Endothelial cell of umbilical vein (primary cell): Measurements from ENCODE around the gene CCDC82. TPM values are rescaled to one million over a fixed set of nuclear protein-coding genes. Genes with fewer than 3 reads are reported as not detected.
A peak's percentile ranks its signal among the peaks of the same experiment; 100 is the strongest.

ENCODE experiments used
- BruUV-seq: library from RNA; stranded (reverse); fragments of 400-500 nt; replicated peaks from 2 replicates; lab custom pipeline; 2021; lab: Mats Ljungman, UMichigan
- CTCF ChIA-PET: fragments of 300-600, 350-600 bp; sonication (Branson Sonifier 250); formaldehyde crosslinking; loops from one replicate; lab custom pipeline; 2021; ENCODE audit warnings: antibody characterized with exemption, inconsistent platforms; lab: Charles Lee
- POLR2A ChIA-PET: fragments of 300-600, 350-600 bp; sonication (Branson Sonifier 250); formaldehyde crosslinking; loops from one replicate; lab custom pipeline; 2021; ENCODE audit warnings: antibody characterized with exemption, inconsistent platforms; lab: Charles Lee
- DNase-seq: peaks from one replicate; pipeline ENCODE4 v3.0.0-alpha.2; 2011; ENCODE audit warnings: low read depth, low spot score
- FAIRE-seq: peaks from 2 replicates; lab custom pipeline; 2011; peaks lifted over from hg19 to GRCh38; lab: Jason Lieb, UNC
- H2AFZ ChIP-seq: 2 replicates; pipeline ENCODE4 v1.6.0; 2012; ENCODE audit warnings: low read depth, low read length, control low read depth, inconsistent platforms
- H3K27ac ChIP-seq: 2 replicates; pipeline ENCODE4 v1.5.1; 2011; ENCODE audit warnings: low read depth, mild to moderate bottlenecking, control low read depth, low read length, moderate library complexity; ENCODE audit not compliant: insufficient read depth
- H3K27me3 ChIP-seq, 2 experiments: 2 replicates each; pipeline versions ENCODE4 v1.6.0 to v1.6.1; 2011; ENCODE audit warnings: low read length in 2 of 2, mixed read lengths in 1 of 2; ENCODE audit not compliant: control insufficient read depth in 2 of 2, insufficient read depth in 2 of 2
- H3K36me3 ChIP-seq, 2 experiments: 2 replicates in 1 of 2; 3 replicates in 1 of 2; pipeline ENCODE4 v1.5.1; 2011; ENCODE audit warnings: low read length in 2 of 2, mild to moderate bottlenecking in 1 of 2, moderate library complexity in 1 of 2; ENCODE audit not compliant: control insufficient read depth in 2 of 2, insufficient read depth in 2 of 2; ENCODE audit errors: extremely low read depth in 1 of 2
- H3K4me1 ChIP-seq: 3 replicates; pipeline ENCODE4 v1.5.1; 2011; ENCODE audit warnings: mild to moderate bottlenecking, low read length; ENCODE audit not compliant: control insufficient read depth, insufficient read depth; ENCODE audit errors: extremely low read depth
- H3K4me2 ChIP-seq: 2 replicates; pipeline ENCODE4 v1.6.1; 2011; ENCODE audit warnings: low read length, control low read depth, mixed read lengths; ENCODE audit not compliant: insufficient read depth
- H3K4me3 ChIP-seq, 3 experiments: fragments of 200-600 bp in 1 of 3; sonication (generic), shearing (Covaris generic) in 1 of 3; replicated peaks in 1 of 3; 2 replicates each; pipeline ENCODE4 v1.5.1; 2011 to 2016; ENCODE audit warnings: control low read depth in 3 of 3, low read length in 3 of 3, mild to moderate bottlenecking in 2 of 3, inconsistent platforms in 1 of 3, low read depth in 1 of 3, moderate library complexity in 1 of 3; ENCODE audit not compliant: insufficient read depth in 1 of 3
- H3K79me2 ChIP-seq: 2 replicates; pipeline ENCODE4 v1.6.0; 2012; ENCODE audit warnings: low read length, inconsistent platforms; ENCODE audit not compliant: control insufficient read depth, insufficient read depth
- H3K9ac ChIP-seq: replicated peaks from 2 replicates; pipeline ENCODE3; 2011; ENCODE audit warnings: low read length, control low read depth; ENCODE audit not compliant: insufficient read depth; ENCODE audit errors: extremely low read depth
- H3K9me1 ChIP-seq: replicated peaks from 3 replicates; pipeline ENCODE4 v1.6.0; 2011; ENCODE audit warnings: mild to moderate bottlenecking, low read length; ENCODE audit not compliant: control insufficient read depth, insufficient read depth; ENCODE audit errors: extremely low read depth
- H3K9me3 ChIP-seq: replicated peaks from 2 replicates; pipeline ENCODE4 v1.5.1; 2012; ENCODE audit warnings: low read length, inconsistent platforms; ENCODE audit not compliant: control insufficient read depth, insufficient read depth
- H4K20me1 ChIP-seq: replicated peaks from 2 replicates; pipeline ENCODE3; 2011; ENCODE audit warnings: mild to moderate bottlenecking, low read length; ENCODE audit not compliant: control insufficient read depth, insufficient read depth; ENCODE audit errors: extremely low read depth
- CTCF ChIP-seq, 2 donors: IDR thresholded peaks; 1 replicate in 1 of 2; 2 replicates in 1 of 2; pipeline ENCODE4 v1.5.1; 2011; ENCODE audit warnings: low read length in 2 of 2, mild to moderate bottlenecking in 2 of 2, moderate library complexity in 2 of 2, control low read depth in 1 of 2, inconsistent platforms in 1 of 2, low read depth in 1 of 2; ENCODE audit not compliant: insufficient read depth in 1 of 2; ENCODE audit errors: extremely low read depth in 1 of 2
- EZH2 ChIP-seq: IDR thresholded peaks from 2 replicates; pipeline ENCODE4 v1.6.1; 2012; ENCODE audit warnings: borderline replicate concordance, low read depth, mild to moderate bottlenecking, moderate library complexity, low read length, inconsistent platforms; ENCODE audit not compliant: severe bottlenecking
- FOS ChIP-seq: IDR thresholded peaks from 2 replicates; pipeline ENCODE4 v1.6.1; 2011; ENCODE audit warnings: mild to moderate bottlenecking, low read length, moderate library complexity, borderline replicate concordance; ENCODE audit not compliant: insufficient read depth
- GATA2 ChIP-seq: IDR thresholded peaks from 2 replicates; pipeline ENCODE4 v1.7.0; 2011; ENCODE audit warnings: low read depth, mild to moderate bottlenecking, moderate library complexity, mixed read lengths, low read length; ENCODE audit not compliant: insufficient read length, insufficient read depth
- JUN ChIP-seq: IDR thresholded peaks from 2 replicates; pipeline ENCODE4 v1.6.1; 2011; ENCODE audit warnings: borderline replicate concordance, low read depth; ENCODE audit not compliant: insufficient read length, insufficient read depth
- MAX ChIP-seq: IDR thresholded peaks from 2 replicates; pipeline ENCODE4 v1.6.1; 2011; ENCODE audit not compliant: insufficient read depth, insufficient read length
- MYC ChIP-seq: IDR thresholded peaks from one replicate; pipeline ENCODE4 v1.6.1; 2011; ENCODE audit warnings: mild to moderate bottlenecking, low read depth, low read length
- POLR2A ChIP-seq: IDR thresholded peaks from 2 replicates; pipeline ENCODE4 v1.6.1; 2012; ENCODE audit warnings: low read depth, mild to moderate bottlenecking, control low read depth, low read length
- POLR2AphosphoS5 ChIP-seq: IDR thresholded peaks from 2 replicates; pipeline ENCODE4 v1.6.1; 2012; ENCODE audit warnings: low read depth, mild to moderate bottlenecking, control low read depth, low read length, moderate library complexity; ENCODE audit not compliant: insufficient read depth
- dilution Hi-C: fragments of 300-500 bp; cut with MboI; formaldehyde crosslinking; loops from one replicate; pipeline ENCODE4 v1.15.0; 2019; ENCODE audit warnings: low sequenced_read_pairs; ENCODE audit not compliant: extremely low pct_ligation_motif_present
- intact Hi-C: fragments of 100-400 bp; cut with micrococcal nuclease; formaldehyde crosslinking; loops from one replicate; pipeline ENCODE4 v1.10.0; 2022
- polyA plus RNA-seq, 4 experiments: library from polyadenylated mRNA; depleted of rRNA in 3 of 4; stranded (reverse) in 3 of 4; unstranded in 1 of 4; fragments of >200 nt; gene quantifications; 2 replicates each; pipeline versions ENCODE4 v1.2.1 to v1.2.3, GENCODE V29; 2011 to 2012; ENCODE audit warnings: missing spikeins in 1 of 4
- total RNA-seq: library from RNA; stranded (reverse); gene quantifications from 2 replicates; pipeline ENCODE4 v1.2.3, GENCODE V29; 2021

Gene CCDC82
- total and polyA plus RNA-seq, 2 donors (not counting 3 experiments of a cell fraction or from before 2014, with no cell fraction given) = 8.1 to 33.4 TPM

- no peak for DNase-seq
- TSS peak; percentile 67 for BruUV-seq
- Histone ChIP-seq H3K4me3 (peak overlapping the region in 1 of 3 experiments; percentile 10), H3K9me3 (no peaks in the 10 kb centered on the region), H3K36me3 (no peaks in the 10 kb centered on the region), H3K27ac (peak overlapping the region; percentile 98), H4K20me1 (no peaks in the 10 kb centered on the region), H3K27me3 (no peaks in the 10 kb centered on the region), H3K9ac (peak overlapping the region; percentile 92), H3K9me1 (no peaks in the 10 kb centered on the region), H2AFZ (no peak overlapping the region), H3K4me1 (peaks cover 78% of the 10 kb centered on the region), H3K79me2 (peaks cover 16% of the 10 kb centered on the region), H3K4me2 (peak overlapping the region; percentile 81)
- ChIA-PET CTCF (interaction anchor here (0.8 to 10.5 kb wide), 7 partner anchors 11 to 251 kb away, joined by 3 to 156 read pairs (median 5); partner anchors contain the start of gene MAML2), POLR2A (interaction anchor here (0.6 to 0.7 kb wide), 2 partner anchors 13 to 35 kb away, joined by 3 to 4 read pairs; no protein-coding TSS in a partner anchor)
- dilution Hi-C loops = no loop called here
- intact Hi-C loops = loop anchor here (2.0 kb wide), 3 partner anchors 40 to 518 kb away; partner anchors contain the start of genes CCDC82 and FAM76B
- TF ChIP-seq POLR2AphosphoS5 = no peak
- no peak for TF ChIP-seq CTCF (IDR thresholded peaks at IDR 0.05; ENCODE audit: extremely low read depth in 1 of 2, insufficient read depth in 1 of 2, low read depth in 1 of 2, low read length in 2 of 2)
- no peak for TF ChIP-seq JUN
- TF ChIP-seq GATA2 = no peak
- no peak for FAIRE-seq
Measured at GRCh38 chr11:96306600-96306932, 83.1 kb downstream of the CCDC82 start.

- ChIA-PET CTCF (interaction anchor here (1.5 to 10.5 kb wide), 7 partner anchors 8 to 251 kb away, joined by 3 to 156 read pairs (median 5); partner anchors contain the start of gene MAML2), POLR2A (no interaction called here)
- Histone ChIP-seq H3K4me2 (peak overlapping the region; percentile 81), H3K9me3 (no peaks in the 10 kb centered on the region), H3K9ac (peak overlapping the region; percentile 92), H2AFZ (no peak overlapping the region), H3K9me1 (no peaks in the 10 kb centered on the region), H3K79me2 (peaks cover 16% of the 10 kb centered on the region), H3K27me3 (no peaks in the 10 kb centered on the region), H3K27ac (peak overlapping the region; percentile 98), H3K4me3 (no peak overlapping the region), H3K4me1 (peaks cover 73% of the 10 kb centered on the region), H4K20me1 (no peaks in the 10 kb centered on the region), H3K36me3 (no peaks in the 10 kb centered on the region)
- TF ChIP-seq FOS = no peak
- TF ChIP-seq MAX = no peak
- no peak for TF ChIP-seq CTCF (IDR thresholded peaks at IDR 0.05; ENCODE audit: extremely low read depth in 1 of 2, insufficient read depth in 1 of 2, low read depth in 1 of 2, low read length in 2 of 2)
- no peak for TF ChIP-seq POLR2AphosphoS5
- TF ChIP-seq GATA2 = no peak
- TF ChIP-seq JUN = no peak
- no peak for TF ChIP-seq MYC
- no peak for TF ChIP-seq EZH2
- TF ChIP-seq POLR2A = no peak
- no peak for DNase-seq
- BruUV-seq = no TSS peak
- no peak for FAIRE-seq
- dilution Hi-C loops = no loop called here
- intact Hi-C loops = loop anchor here (2.0 kb wide), 3 partner anchors 39 to 517 kb away; partner anchors contain the start of genes CCDC82 and FAM76B
Measured at GRCh38 chr11:96306071-96306470, 83.6 kb downstream of the CCDC82 start.
